WERI-Rb-1 (cell line): ENCODE data around the gene STXBP6.

Experiments used
- DNase-seq: peaks from one replicate; pipeline ENCODE4 v3.0.0-alpha.2; 2020
- H3K27ac ChIP-seq: fragments of 250-450 bp; sonication (Bioruptor Pico); 2 replicates; pipeline ENCODE4 v1.5.1; 2020; ENCODE audit warnings: mild to moderate bottlenecking, moderate library complexity
- H3K27me3 ChIP-seq: fragments of 250-450 bp; sonication (Bioruptor Pico); 2 replicates; pipeline ENCODE4 v1.5.1; 2021; ENCODE audit warnings: mild to moderate bottlenecking, low read depth, moderate library complexity; ENCODE audit not compliant: insufficient read depth, severe bottlenecking
- H3K36me3 ChIP-seq: fragments of 250-450 bp; sonication (Bioruptor Pico); 2 replicates; pipeline ENCODE4 v1.5.1; 2020; ENCODE audit warnings: mild to moderate bottlenecking, moderate library complexity
- H3K4me3 ChIP-seq: 2 replicates; pipeline ENCODE4 v1.5.1; 2011; ENCODE audit warnings: low read depth, mild to moderate bottlenecking, control low read depth, low read length
- H3K9me3 ChIP-seq: fragments of 250-450 bp; sonication (Bioruptor Pico); 2 replicates; pipeline ENCODE4 v1.5.1; 2021; ENCODE audit warnings: mild to moderate bottlenecking, moderate library complexity; ENCODE audit not compliant: severe bottlenecking
- CTCF ChIP-seq: IDR thresholded peaks from 2 replicates; pipeline ENCODE4 v1.5.1; 2011; ENCODE audit warnings: low read depth, mild to moderate bottlenecking, control low read depth, inconsistent platforms, low read length

Gene STXBP6

GRCh38 chr14:24814944-24815343 lies 235.0 kb downstream of the STXBP6 start:
- Histone ChIP-seq H3K27ac (no peak overlapping the region), H3K27me3 (peaks cover 79% of the 10 kb centered on the region), H3K4me3 (no peak overlapping the region), H3K9me3 (no peaks in the 10 kb centered on the region), H3K36me3 (no peaks in the 10 kb centered on the region)
- TF ChIP-seq CTCF = no peak
- DNase-seq = no peak

- peaks cover 75% of the 10 kb centered on the region for H3K27me3 ChIP-seq
Measured at GRCh38 chr14:24814346-24814745, 235.6 kb downstream of the STXBP6 start.

GRCh38 chr14:24813819-24814259 lies 236.1 kb downstream of the STXBP6 start:
- Histone ChIP-seq H3K27ac (no peak overlapping the region), H3K9me3 (no peaks in the 10 kb centered on the region), H3K36me3 (no peaks in the 10 kb centered on the region), H3K4me3 (no peak overlapping the region), H3K27me3 (peaks cover 73% of the 10 kb centered on the region)
- DNase-seq = no peak
- no peak for TF ChIP-seq CTCF

More at GRCh38 chr14:24814346-24814745, 235.6 kb downstream of the STXBP6 start:
- Histone ChIP-seq H3K27ac (no peak overlapping the region), H3K36me3 (no peaks in the 10 kb centered on the region), H3K9me3 (no peaks in the 10 kb centered on the region), H3K4me3 (no peak overlapping the region)
- DNase-seq = no peak
- no peak for TF ChIP-seq CTCF

- Histone ChIP-seq H3K36me3 (no peaks in the 10 kb centered on the region), H3K27me3 (peaks cover 73% of the 10 kb centered on the region), H3K9me3 (no peaks in the 10 kb centered on the region), H3K27ac (no peak overlapping the region), H3K4me3 (no peak overlapping the region)
- DNase-seq = no peak
- TF ChIP-seq CTCF = no peak
Measured at GRCh38 chr14:24813089-24813815, 236.7 kb downstream of the STXBP6 start.

- Histone ChIP-seq H3K4me3 (no peak overlapping the region), H3K27me3 (peaks cover 66% of the 10 kb centered on the region), H3K9me3 (no peaks in the 10 kb centered on the region), H3K27ac (no peak overlapping the region), H3K36me3 (no peaks in the 10 kb centered on the region)
- TF ChIP-seq CTCF = no peak
- DNase-seq = no peak
Measured at GRCh38 chr14:24809135-24809534, 240.8 kb downstream of the STXBP6 start.

GRCh38 chr14:24808412-24808811 lies 241.5 kb downstream of the STXBP6 start:
- Histone ChIP-seq H3K27me3 (peaks cover 66% of the 10 kb centered on the region), H3K27ac (no peak overlapping the region)
- TF ChIP-seq CTCF = no peak

More at GRCh38 chr14:24808412-24808811, 241.5 kb downstream of the STXBP6 start:
- Histone ChIP-seq H3K4me3 (no peak overlapping the region), H3K36me3 (no peaks in the 10 kb centered on the region), H3K9me3 (no peaks in the 10 kb centered on the region)
- no peak for DNase-seq
